Measurements from ENCODE around the gene LDLRAD3. TPM values are rescaled to one million over a fixed set of nuclear protein-coding genes. Genes with fewer than 3 reads are reported as not detected.

LDLRAD3 gene
- polyA plus RNA-seq, 1 donor, result 11.1 TPM

DNA sequence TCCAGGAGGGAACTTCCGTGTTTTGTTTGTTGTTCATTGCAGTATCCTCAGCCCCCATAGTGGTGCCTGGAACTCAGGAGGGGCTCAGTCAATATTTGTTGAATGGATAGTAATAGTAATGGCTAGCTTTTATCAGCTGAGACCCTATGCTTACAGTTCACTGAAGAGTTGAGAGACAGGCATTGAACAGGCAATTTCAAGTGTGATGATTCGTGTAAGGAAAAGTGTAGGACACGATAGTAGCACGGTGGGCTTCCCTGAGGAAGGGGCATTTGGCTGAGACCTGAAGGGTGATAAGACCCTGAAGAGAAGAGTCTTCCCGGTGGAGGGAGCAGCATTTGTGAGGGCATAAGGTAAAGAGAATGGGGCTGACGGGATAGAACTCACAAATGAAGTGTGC lies 186.1 kb downstream of the LDLRAD3 start:
- no peaks in the 10 kb centered on the region for H3K9me3 ChIP-seq (ENCODE audit: control insufficient read depth, low read depth, low read length)
- no peaks in the 10 kb centered on the region for H3K27me3 ChIP-seq (ENCODE audit: control insufficient read depth, insufficient read depth, low read length)
- H3K4me3 ChIP-seq (ENCODE audit: low read length), result no peak overlapping the region
- no peaks in the 10 kb centered on the region for H3K4me1 ChIP-seq (ENCODE audit: control insufficient read depth, insufficient read depth, low read length)
- 81% methylated on average over 5 of the region's 6 CpGs for WGBS (ENCODE audit: insufficient coverage, low lambda C conversion rate)
- H3K36me3 ChIP-seq (ENCODE audit: control insufficient read depth, insufficient read depth, low read length), result no peaks in the 10 kb centered on the region
- H3K27ac ChIP-seq (ENCODE audit: low read length), result no peak overlapping the region
- no peak for DNase-seq

GRCh38 chr11:36130401-36130800 lies 186.5 kb downstream of the LDLRAD3 start:
- Histone ChIP-seq H3K27me3 (ENCODE audit: control insufficient read depth, insufficient read depth, low read length) (no peaks in the 10 kb centered on the region), H3K4me3 (ENCODE audit: low read length) (no peak overlapping the region), H3K27ac (ENCODE audit: low read length) (no peak overlapping the region), H3K9me3 (ENCODE audit: control insufficient read depth, low read depth, low read length) (no peaks in the 10 kb centered on the region), H3K36me3 (ENCODE audit: control insufficient read depth, insufficient read depth, low read length) (no peaks in the 10 kb centered on the region), H3K4me1 (ENCODE audit: control insufficient read depth, insufficient read depth, low read length) (no peaks in the 10 kb centered on the region)
- no peak for DNase-seq
- WGBS (ENCODE audit: insufficient coverage, low lambda C conversion rate), result no CpG with 5 or more reads among the region's 8 CpGs

GRCh38 chr11:36131721-36132397 lies 188.0 kb downstream of the LDLRAD3 start:
- Histone ChIP-seq H3K9me3 (ENCODE audit: control insufficient read depth, low read depth, low read length) (no peaks in the 10 kb centered on the region), H3K27me3 (ENCODE audit: control insufficient read depth, insufficient read depth, low read length) (no peaks in the 10 kb centered on the region), H3K27ac (ENCODE audit: low read length) (no peak overlapping the region), H3K36me3 (ENCODE audit: control insufficient read depth, insufficient read depth, low read length) (no peaks in the 10 kb centered on the region), H3K4me3 (ENCODE audit: low read length) (no peak overlapping the region), H3K4me1 (ENCODE audit: control insufficient read depth, insufficient read depth, low read length) (no peaks in the 10 kb centered on the region)
- 100% methylated on average over 1 of the region's 8 CpGs for WGBS (ENCODE audit: insufficient coverage, low lambda C conversion rate)
- peak in 1 of 2 donors; percentile 21 for DNase-seq

DNA sequence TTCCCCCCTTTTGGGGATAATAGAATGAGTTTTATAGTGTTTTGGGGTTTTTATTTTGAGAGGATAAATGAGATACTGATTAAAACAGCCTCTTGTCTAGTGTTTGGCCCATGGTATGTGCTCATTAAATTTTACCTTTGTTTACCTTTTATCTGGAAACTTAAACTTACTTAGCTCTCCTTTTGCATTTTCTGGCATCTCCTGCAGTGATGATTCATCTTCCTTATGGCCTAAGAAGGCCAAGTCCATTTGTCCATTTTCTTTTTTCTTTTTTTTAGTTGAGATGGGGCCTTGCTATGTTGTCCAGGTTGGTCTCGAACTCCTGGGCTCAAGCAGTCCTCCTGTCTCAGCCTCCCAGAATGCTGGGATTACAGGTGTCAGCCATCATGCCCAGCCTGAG lies 189.1 kb downstream of the LDLRAD3 start:
- 100% methylated on average over 1 of the region's 1 CpG for WGBS (ENCODE audit: insufficient coverage, low lambda C conversion rate)
- no peaks in the 10 kb centered on the region for H3K4me1 ChIP-seq (ENCODE audit: control insufficient read depth, insufficient read depth, low read length)
- no peak for DNase-seq

GRCh38 chr11:36135076-36135475 lies 191.2 kb downstream of the LDLRAD3 start:
- H3K9me3 ChIP-seq (ENCODE audit: control insufficient read depth, low read depth, low read length), result no peaks in the 10 kb centered on the region
- H3K36me3 ChIP-seq (ENCODE audit: control insufficient read depth, insufficient read depth, low read length), result no peaks in the 10 kb centered on the region
- H3K4me1 ChIP-seq (ENCODE audit: control insufficient read depth, insufficient read depth, low read length), result no peaks in the 10 kb centered on the region
- no peak overlapping the region for H3K27ac ChIP-seq (ENCODE audit: low read length)
- DNase-seq, result no peak
- no peak overlapping the region for H3K4me3 ChIP-seq (ENCODE audit: low read length)
- H3K27me3 ChIP-seq (ENCODE audit: control insufficient read depth, insufficient read depth, low read length), result no peaks in the 10 kb centered on the region
- WGBS (ENCODE audit: insufficient coverage, low lambda C conversion rate), result 100% methylated on average over 1 of the region's 2 CpGs

More for the DNA sequence above, 189.1 kb downstream of the LDLRAD3 start:
- Histone ChIP-seq H3K27ac (ENCODE audit: low read length) (no peak overlapping the region), H3K36me3 (ENCODE audit: control insufficient read depth, insufficient read depth, low read length) (no peaks in the 10 kb centered on the region), H3K9me3 (ENCODE audit: control insufficient read depth, low read depth, low read length) (no peaks in the 10 kb centered on the region), H3K4me3 (ENCODE audit: low read length) (no peak overlapping the region), H3K27me3 (ENCODE audit: control insufficient read depth, insufficient read depth, low read length) (no peaks in the 10 kb centered on the region)

DNA sequence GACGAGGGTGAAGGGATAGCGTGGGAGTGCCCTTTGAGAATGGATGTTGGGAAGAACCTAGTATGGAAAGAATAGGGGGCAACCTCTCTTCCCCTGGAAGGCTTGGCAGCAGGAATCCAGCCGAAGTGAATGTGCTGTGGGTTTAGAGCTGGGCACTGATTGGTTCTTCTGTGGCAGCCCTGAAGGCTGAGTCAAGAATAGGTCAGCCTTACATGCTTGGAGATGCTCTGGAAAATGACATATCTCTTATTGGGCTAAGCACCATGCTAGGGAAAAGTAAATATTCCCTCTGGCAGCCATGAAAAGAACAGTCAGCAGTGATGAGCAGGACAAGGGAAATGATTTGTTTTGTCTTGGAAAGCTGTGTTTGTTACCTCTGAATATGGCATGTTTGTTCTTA lies 195.9 kb downstream of the LDLRAD3 start:
- Histone ChIP-seq H3K36me3 (ENCODE audit: control insufficient read depth, insufficient read depth, low read length) (no peaks in the 10 kb centered on the region), H3K9me3 (ENCODE audit: control insufficient read depth, low read depth, low read length) (peaks cover 2% of the 10 kb centered on the region), H3K27me3 (ENCODE audit: control insufficient read depth, insufficient read depth, low read length) (no peaks in the 10 kb centered on the region), H3K4me1 (ENCODE audit: control insufficient read depth, insufficient read depth, low read length) (no peaks in the 10 kb centered on the region), H3K27ac (ENCODE audit: low read length) (no peak overlapping the region), H3K4me3 (ENCODE audit: low read length) (no peak overlapping the region)
- no CpG with 5 or more reads among the region's 3 CpGs for WGBS (ENCODE audit: insufficient coverage, low lambda C conversion rate)
- DNase-seq, result no peak

- H3K4me3 ChIP-seq (ENCODE audit: low read length), result no peak overlapping the region
- H3K27me3 ChIP-seq (ENCODE audit: control insufficient read depth, insufficient read depth, low read length), result no peaks in the 10 kb centered on the region
- H3K4me1 ChIP-seq (ENCODE audit: control insufficient read depth, insufficient read depth, low read length), result no peaks in the 10 kb centered on the region
- H3K27ac ChIP-seq (ENCODE audit: low read length), result no peak overlapping the region
- DNase-seq, result no peak
- peaks cover 2% of the 10 kb centered on the region for H3K9me3 ChIP-seq (ENCODE audit: control insufficient read depth, low read depth, low read length)
- no peaks in the 10 kb centered on the region for H3K36me3 ChIP-seq (ENCODE audit: control insufficient read depth, insufficient read depth, low read length)
- 70% methylated on average over 2 of the region's 12 CpGs for WGBS (ENCODE audit: insufficient coverage, low lambda C conversion rate)
These were observed 197.5 kb downstream of the LDLRAD3 start for GRCh38 chr11:36141196-36141953.

GRCh38 chr11:36141956-36142355 lies 198.1 kb downstream of the LDLRAD3 start:
- no peaks in the 10 kb centered on the region for H3K36me3 ChIP-seq (ENCODE audit: control insufficient read depth, insufficient read depth, low read length)
- no peak overlapping the region for H3K27ac ChIP-seq (ENCODE audit: low read length)
- WGBS (ENCODE audit: insufficient coverage, low lambda C conversion rate), result no CpG with 5 or more reads among the region's 2 CpGs

GRCh38 chr11:36142439-36142838 lies 198.6 kb downstream of the LDLRAD3 start:
- Histone ChIP-seq H3K27ac (ENCODE audit: low read length) (no peak overlapping the region), H3K4me3 (ENCODE audit: low read length) (no peak overlapping the region), H3K4me1 (ENCODE audit: control insufficient read depth, insufficient read depth, low read length) (no peaks in the 10 kb centered on the region), H3K36me3 (ENCODE audit: control insufficient read depth, insufficient read depth, low read length) (no peaks in the 10 kb centered on the region), H3K27me3 (ENCODE audit: control insufficient read depth, insufficient read depth, low read length) (no peaks in the 10 kb centered on the region), H3K9me3 (ENCODE audit: control insufficient read depth, low read depth, low read length) (peaks cover 2% of the 10 kb centered on the region)
- no CpG with 5 or more reads among the region's 8 CpGs for WGBS (ENCODE audit: insufficient coverage, low lambda C conversion rate)
- no peak for DNase-seq

More at GRCh38 chr11:36141956-36142355, 198.1 kb downstream of the LDLRAD3 start:
- no peak for DNase-seq
- no peaks in the 10 kb centered on the region for H3K4me1 ChIP-seq (ENCODE audit: control insufficient read depth, insufficient read depth, low read length)
- H3K27me3 ChIP-seq (ENCODE audit: control insufficient read depth, insufficient read depth, low read length), result no peaks in the 10 kb centered on the region
- no peak overlapping the region for H3K4me3 ChIP-seq (ENCODE audit: low read length)
- peaks cover 2% of the 10 kb centered on the region for H3K9me3 ChIP-seq (ENCODE audit: control insufficient read depth, low read depth, low read length)

DNA sequence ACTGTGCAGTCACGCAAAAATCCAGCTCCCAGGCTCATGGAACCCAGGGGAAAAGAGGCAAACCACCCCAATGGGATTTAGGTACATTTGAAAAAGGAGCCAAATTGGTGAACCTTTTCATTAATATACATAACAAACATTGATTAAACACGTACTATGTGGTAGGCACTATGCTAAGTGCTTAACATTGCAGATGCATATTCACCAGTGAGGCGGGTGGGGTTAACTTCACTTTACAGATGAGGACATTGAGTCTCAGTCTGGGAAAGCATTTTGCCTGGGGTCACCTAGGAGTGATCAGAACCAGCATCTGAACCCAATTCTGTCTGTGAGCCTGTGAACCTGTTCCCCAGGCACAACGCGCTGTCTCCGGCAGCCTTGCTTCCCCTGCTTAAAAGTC lies 199.0 kb downstream of the LDLRAD3 start:
- no peak overlapping the region for H3K27ac ChIP-seq (ENCODE audit: low read length)
- no peak overlapping the region for H3K4me3 ChIP-seq (ENCODE audit: low read length)
- DNase-seq, result no peak
- H3K4me1 ChIP-seq (ENCODE audit: control insufficient read depth, insufficient read depth, low read length), result no peaks in the 10 kb centered on the region
- H3K9me3 ChIP-seq (ENCODE audit: control insufficient read depth, low read depth, low read length), result peaks cover 2% of the 10 kb centered on the region
- no peaks in the 10 kb centered on the region for H3K36me3 ChIP-seq (ENCODE audit: control insufficient read depth, insufficient read depth, low read length)
- no peaks in the 10 kb centered on the region for H3K27me3 ChIP-seq (ENCODE audit: control insufficient read depth, insufficient read depth, low read length)
- no CpG with 5 or more reads among the region's 6 CpGs for WGBS (ENCODE audit: insufficient coverage, low lambda C conversion rate)

Data from large intestine (tissue), 3 donors.